Measurements from ENCODE around the gene DDOST.

- TF ChIP-seq REST (IDR thresholded peaks at IDR 0.05; ENCODE audit: low read depth), result no peak
- TF ChIP-seq RAD21 (IDR thresholded peaks at IDR 0.05; ENCODE audit: low read depth), result no peak
- no peak for TF ChIP-seq TAF1 (IDR thresholded peaks at IDR 0.05; ENCODE audit: low read depth)
- TF ChIP-seq USF1 (IDR thresholded peaks at IDR 0.05), result no peak
- TF ChIP-seq EGR1 (IDR thresholded peaks at IDR 0.05), result no peak
- no peak for TF ChIP-seq TEAD4 (IDR thresholded peaks at IDR 0.05)
- TF ChIP-seq FOXM1 (IDR thresholded peaks at IDR 0.05; ENCODE audit: borderline replicate concordance, low read depth), result no peak
- TF ChIP-seq EP300 (IDR thresholded peaks at IDR 0.05; ENCODE audit: borderline replicate concordance), result no peak
- no peak for TF ChIP-seq MAX (IDR thresholded peaks at IDR 0.05)
- no peak for TF ChIP-seq CEBPB (IDR thresholded peaks at IDR 0.05)
Observed at GRCh38 chr1:20701847-20702246, 40.7 kb upstream of the DDOST start.

Measured in Ishikawa (cell line).